Uterus (tissue), 2 donors: ENCODE data around the gene PHYHD1.

Source experiments
- CTCF ChIP-seq, 4 experiments: fragments of 200-600 bp in 2 of 4; fragments of 450-650 bp in 2 of 4; sonication (generic) in 2 of 4; IDR thresholded peaks; one replicate each; pipeline ENCODE4 v1.5.1; 2016 to 2019; ENCODE audit warnings: antibody characterized with exemption in 4 of 4, mild to moderate bottlenecking in 2 of 4, moderate library complexity in 1 of 4
- POLR2A ChIP-seq, 2 donors: fragments of 450-650 bp; IDR thresholded peaks; one replicate each; pipeline ENCODE4 v1.6.1; 2016; ENCODE audit warnings: antibody characterized with exemption in 2 of 2, mild to moderate bottlenecking in 1 of 2, moderate library complexity in 1 of 2

GRCh38 chr9:128884164-128884563, 36.6 kb upstream of the PHYHD1 start:
- no peak for TF ChIP-seq CTCF (IDR thresholded peaks at IDR 0.05)
- TF ChIP-seq POLR2A (IDR thresholded peaks at IDR 0.05) = no peak
